GM18502 (cell line): ENCODE results near the gene PIK3R5.
A peak's percentile ranks its signal among the peaks of the same experiment; 100 is the strongest.
"Not testable (repeated sequence)": the region's sequence is repeated elsewhere in the genome, so short reads cannot be mapped to it uniquely, and the experiment has no call there.

Source experiments
- ATAC-seq: cut with Tn5 transposase; IDR thresholded peaks from one replicate; pipeline ENCODE4 v1.9.1; 2021; ENCODE audit warnings: mild to moderate bottlenecking; ENCODE audit not compliant: unreplicated experiment, poor library complexity

The PIK3R5 gene

GRCh38 chr17:8900207-8900606 lies 65.3 kb downstream of the PIK3R5 start:
- no peak for ATAC-seq

- no peak for ATAC-seq
These were observed 66.9 kb downstream of the PIK3R5 start for GRCh38 chr17:8898636-8899035.

DNA sequence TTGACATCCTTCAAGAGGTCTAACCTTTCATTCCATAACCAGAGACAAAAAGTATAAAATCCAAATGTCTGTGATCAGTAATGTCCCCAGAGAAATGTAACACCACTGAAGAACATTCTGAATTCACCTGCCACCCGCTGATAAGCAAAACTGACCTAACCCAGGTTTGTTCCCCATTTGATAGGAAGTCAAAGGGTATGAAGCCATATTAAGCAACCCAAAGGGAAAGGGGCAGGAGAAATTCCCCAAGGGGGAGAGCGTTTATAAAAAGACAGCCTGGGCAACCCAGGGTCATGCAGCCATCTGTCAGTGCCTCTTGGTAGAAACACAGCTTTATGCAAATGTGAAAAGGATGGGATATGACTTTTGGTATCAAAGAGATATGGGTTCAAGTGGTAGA lies 67.4 kb downstream of the PIK3R5 start:
- no peak for ATAC-seq

DNA sequence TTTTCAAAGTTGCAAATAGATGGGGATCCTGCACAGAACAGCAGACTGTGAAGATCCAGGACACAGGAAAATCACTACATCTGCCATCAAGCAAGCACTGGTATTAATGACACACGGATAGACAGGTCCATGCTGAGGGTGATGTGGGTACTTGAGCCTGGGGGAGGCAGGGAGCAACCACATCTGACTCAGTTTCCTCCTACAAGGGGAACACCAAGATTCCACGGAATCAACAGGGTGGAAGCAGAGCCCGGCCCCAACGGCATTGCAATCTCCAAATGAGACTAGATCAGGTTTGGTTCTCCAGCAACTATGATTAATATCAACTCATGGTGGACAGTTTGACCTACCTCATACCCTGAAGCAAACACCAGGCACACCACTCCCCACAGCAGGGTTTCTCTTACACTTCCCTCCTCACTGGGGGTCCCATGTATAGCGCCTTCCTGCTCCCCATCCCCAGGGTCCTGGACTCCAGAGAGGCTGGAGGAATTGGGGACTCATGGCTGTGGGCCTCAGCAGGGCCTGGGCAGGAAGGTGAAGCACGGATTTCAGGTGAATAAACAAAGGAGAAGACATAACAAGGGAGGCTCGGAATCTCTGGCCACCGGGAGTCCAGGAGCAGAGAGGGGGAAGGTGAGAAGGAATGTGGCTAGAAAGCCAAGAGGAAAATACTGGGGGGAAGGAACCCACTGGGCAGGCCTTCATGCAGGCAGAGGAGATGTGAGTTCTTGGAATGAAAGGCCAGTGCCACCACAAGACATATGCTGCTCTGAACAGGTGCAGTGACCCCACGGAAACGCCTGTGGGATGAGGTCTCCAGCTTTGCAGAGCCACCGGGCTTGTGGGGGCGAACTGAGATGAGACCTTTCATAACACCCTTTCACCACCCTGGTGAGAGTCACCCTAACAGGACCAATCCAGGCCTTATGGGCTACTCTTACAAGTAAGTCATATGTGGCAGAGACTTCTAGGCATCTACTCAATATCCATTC lies 68.6 kb downstream of the PIK3R5 start:
- ATAC-seq: no peak

GRCh38 chr17:8896087-8896486 lies 69.4 kb downstream of the PIK3R5 start:
- no peak for ATAC-seq

DNA sequence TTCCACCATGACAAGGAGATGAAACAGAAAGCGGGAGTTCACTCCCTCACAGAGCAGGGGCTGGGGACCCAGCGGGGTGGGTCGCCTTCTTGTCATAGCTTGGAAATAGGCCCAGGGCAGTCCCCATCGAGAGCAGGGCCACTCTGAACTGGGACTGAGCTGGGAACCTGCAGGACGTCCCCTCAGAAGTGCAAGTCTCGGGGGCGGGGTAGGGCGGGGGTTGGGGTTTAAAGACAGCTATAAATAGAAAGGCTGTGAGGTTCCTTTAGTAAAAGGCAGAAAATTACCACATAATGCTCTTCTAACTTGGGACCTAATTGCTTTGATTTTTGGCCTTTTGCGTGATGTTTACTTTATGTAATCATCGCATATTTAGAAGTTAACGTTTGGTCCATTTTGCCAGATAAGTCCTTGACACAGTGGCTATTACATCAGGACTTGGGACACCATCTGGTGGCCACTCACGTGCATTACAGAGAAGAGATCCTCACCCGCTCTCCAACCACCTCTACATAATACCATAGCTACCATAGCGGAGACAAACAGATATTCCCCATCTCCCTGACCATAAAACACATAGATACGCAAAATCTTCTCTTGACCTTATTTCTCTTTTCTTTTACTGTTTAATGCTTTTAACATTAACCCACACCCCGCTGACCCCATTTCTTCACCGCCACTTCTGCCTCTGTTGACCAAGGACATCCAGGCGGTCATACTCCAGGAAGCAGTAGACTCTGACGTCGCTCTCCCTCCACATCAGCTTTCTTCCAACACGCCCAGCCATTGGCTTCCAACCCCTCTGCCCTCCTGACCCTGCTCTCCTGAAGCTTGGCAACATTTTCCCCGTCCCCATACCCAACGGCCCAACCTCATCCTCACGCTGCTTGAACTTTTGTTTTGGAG lies 70.6 kb downstream of the PIK3R5 start:
- ATAC-seq: no peak

DNA sequence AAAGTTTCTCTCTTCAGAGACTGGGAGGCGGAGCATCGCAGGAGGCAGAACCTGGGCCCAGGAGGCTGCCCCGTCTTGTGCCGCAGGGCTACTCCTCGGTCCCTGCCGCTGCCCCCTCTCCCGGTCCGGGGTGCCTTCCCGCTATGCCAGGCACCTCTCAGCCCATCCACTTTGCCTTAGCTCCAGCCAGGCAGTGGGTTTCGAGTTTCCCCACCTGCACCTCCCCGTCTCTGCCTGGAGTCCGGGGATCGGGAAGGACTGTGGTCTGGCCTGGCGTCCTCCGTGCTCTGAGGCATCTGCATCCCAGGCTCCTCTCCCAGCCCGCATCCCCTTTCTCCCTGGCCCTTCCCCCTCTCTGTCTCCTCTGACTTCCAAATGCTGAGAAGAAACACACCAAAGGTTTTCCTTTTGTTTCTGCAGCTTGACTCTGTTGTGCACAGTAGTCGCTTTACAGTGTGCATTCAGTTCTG lies 71.3 kb downstream of the PIK3R5 start:
- ATAC-seq: no peak

DNA sequence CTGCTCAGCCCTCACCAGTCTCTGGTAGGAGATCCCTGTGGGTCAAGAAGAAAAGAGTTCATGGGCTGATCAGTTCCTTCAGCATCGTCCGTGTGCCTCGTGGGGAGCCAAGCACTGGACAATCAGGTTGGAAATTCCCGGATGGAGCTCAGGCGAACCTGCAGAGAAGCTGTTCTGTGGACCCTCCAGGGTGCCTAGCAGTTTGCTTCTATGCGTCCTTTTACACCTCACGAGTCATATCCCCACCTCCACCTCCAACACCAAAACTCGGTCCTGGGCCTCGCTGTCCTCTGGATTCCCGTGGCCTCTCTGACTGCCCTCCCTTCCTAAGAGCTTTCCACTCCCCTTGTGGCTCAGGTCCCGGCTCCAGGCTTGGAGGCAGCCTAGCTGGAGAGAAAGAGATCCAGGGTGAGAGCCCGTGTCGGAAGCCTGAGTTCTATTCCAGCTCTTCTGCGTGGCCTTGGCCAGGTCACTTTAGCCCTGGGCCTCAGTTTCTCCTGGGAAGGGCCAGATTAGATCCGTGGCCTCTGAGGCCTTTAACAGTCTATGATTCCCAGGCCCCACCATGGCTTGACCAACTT lies 71.8 kb downstream of the PIK3R5 start:
- no peak for ATAC-seq

- ATAC-seq: no peak
These were observed 72.4 kb downstream of the PIK3R5 start for GRCh38 chr17:8893059-8893458.

DNA sequence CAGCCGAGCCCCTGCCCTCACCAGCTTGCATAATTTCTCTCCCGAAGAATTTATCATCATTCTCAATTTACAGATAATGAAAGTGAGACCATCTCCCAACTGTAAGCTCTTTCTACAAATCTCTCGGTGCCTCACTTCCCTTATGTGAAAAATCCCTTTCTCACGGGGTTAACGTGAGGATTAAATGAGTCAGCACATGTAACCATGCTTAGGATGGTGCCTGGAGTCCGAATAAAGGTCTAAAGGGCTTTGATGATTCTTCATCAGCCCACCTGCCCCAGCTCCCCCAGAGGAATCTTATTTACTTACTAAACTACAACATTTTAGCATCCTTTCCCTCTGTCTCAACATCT lies 73.2 kb downstream of the PIK3R5 start:
- peak; percentile 62 for ATAC-seq

- no peak for ATAC-seq
These were observed 74.8 kb downstream of the PIK3R5 start for GRCh38 chr17:8890671-8891070.

DNA sequence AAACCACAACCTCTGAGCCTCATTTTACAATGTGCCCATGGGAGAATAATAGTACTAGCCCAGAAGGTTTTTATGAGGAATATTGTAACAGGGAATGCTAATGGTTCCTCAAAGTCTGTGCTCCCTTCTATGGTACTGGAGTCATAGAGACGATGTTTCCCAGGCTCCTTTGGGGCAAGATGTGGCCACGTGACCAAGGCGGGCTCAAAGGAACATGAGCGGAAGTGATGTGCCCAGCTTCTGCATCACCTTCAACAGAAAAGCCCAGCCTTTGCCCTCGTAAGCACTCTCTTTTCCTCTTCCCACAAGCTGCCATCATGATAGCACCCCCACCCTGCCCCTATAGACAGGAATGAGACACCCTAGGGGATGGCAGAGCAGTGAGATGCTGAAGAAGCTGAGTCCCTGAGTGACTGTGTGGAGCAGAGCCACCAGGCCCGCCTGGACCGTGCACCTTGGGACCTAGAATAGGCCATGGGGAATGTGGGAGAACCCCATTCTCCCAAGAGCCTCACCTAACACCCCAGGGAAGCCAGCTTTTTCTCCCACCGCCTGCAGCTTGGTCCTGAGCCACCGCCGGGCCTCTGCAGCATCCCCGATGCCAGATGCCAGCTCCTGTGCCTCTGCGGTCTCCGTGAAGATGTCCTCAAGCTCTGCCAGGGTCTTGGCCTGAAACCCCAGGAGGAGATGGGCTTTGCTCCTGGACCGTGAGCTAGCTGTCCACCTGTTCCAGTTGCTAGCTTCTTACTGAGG lies 75.9 kb downstream of the PIK3R5 start:
- no peak for ATAC-seq

- ATAC-seq: no peak
These were observed 76.7 kb downstream of the PIK3R5 start for GRCh38 chr17:8888704-8889302.

GRCh38 chr17:8887834-8888703 lies 77.4 kb downstream of the PIK3R5 start:
- no peak for ATAC-seq

GRCh38 chr17:8887301-8887700 lies 78.2 kb downstream of the PIK3R5 start:
- ATAC-seq: no peak

DNA sequence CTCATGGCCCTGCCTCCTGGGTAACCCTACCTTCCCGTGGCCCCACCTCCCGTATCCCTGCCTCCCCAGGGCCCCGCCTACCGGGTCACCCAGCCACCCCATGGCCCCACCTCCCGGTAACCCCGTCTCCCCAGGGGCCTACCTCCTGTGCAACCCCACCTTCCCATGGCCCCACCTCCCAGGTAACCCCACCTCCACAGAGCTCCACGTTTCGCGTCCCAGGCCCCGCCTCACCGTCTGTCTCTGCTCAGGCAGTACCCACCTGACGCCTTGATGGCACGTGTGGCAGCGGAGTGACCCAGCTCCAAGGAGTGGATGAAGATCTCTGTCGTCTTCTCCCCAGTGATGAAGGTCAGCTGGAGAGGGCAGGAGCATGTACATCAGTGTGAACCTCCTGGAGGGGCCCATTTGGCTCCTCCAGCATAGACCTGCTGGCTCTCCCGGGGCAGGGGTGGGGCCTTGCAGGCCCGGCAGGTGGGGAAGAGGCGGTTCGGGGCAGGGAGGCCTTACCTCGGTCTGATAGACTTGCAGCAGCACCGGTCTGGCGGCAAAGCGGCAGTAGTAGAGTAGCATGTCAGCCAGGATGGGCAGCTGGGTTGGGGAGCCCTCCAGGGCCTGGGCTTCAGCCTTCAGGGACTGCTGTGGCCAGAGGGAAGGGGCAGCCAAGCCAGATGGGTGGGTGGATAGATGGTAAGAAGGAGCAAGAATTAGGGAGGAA lies 79.4 kb downstream of the PIK3R5 start:
- no peak for ATAC-seq

DNA sequence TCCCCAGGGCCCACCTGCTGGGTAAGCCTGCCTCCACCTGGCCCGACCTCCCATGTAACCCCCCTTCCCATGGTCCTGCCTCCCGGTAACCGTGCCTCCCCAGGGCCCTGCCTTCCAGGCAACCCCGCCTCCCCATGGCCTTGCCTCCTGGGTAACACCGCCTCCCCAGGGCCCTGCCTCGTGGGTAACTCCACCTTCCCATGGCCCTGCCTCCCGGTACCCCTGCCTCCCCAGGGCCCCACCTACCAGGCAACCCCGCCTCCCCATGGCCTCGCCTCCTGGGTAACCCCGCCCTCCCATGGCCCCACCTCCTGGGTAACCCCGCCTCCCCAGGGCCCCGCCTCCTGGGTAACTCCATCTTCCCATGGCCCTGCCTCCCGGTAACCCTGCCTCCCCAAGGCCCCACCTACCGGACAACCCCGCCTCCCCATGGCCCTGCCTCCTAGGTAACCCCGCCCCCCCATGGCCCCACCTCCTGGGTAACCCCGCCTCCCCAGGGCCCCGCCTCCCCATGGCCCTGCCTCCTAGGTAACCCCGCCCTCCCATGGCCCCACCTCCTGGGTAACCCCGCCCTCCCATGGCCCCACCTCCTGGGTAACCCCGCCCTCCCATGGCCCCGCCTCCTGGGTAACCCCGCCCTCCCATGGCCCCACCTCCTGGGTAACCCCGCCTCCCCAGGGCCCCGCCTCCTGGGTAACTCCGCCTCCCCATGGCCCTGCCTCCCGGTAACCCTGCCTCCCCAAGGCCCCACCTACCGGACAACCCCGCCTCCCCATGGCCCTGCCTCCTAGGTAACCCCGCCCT lies 80.1 kb downstream of the PIK3R5 start:
- ATAC-seq: not testable (repeated sequence)
